Bronchial epithelial cell (primary cell): ENCODE measurements around the gene CEP20. TPM values are rescaled to one million over a fixed set of nuclear protein-coding genes. Genes with fewer than 3 reads are reported as not detected.
"Not testable (repeated sequence)": the region's sequence is repeated elsewhere in the genome, so short reads cannot be mapped to it uniquely, and the experiment has no call there.

Source experiments
- DNase-seq: peaks from one replicate; pipeline ENCODE4 v3.0.0-alpha.2; 2010; ENCODE audit warnings: low read depth
- FAIRE-seq: peaks from 2 replicates; lab custom pipeline; 2011; peaks lifted over from hg19 to GRCh38; lab: Jason Lieb, UNC
- H3K27me3 ChIP-seq: 2 replicates; pipeline ENCODE4 v1.5.1; 2011; ENCODE audit warnings: low read length; ENCODE audit not compliant: control insufficient read depth, insufficient read depth
- H3K36me3 ChIP-seq: 2 replicates; pipeline ENCODE4 v1.5.1; 2011; ENCODE audit warnings: low read length; ENCODE audit not compliant: control insufficient read depth, insufficient read depth
- H3K4me3 ChIP-seq: 2 replicates; pipeline ENCODE4 v1.5.1; 2011; ENCODE audit warnings: mild to moderate bottlenecking, low read depth, low read length, control low read depth
- total RNA-seq: library from RNA; depleted of rRNA; stranded (reverse); fragments of >200 nt; gene quantifications from 2 replicates; pipeline ENCODE4 v1.2.1, GENCODE V29; 2014
- TF ChIP-seq, protein P1 (sequence below): IDR thresholded peaks from 2 replicates; pipeline ENCODE4 v1.5.1; 2011; ENCODE audit warnings: mild to moderate bottlenecking, moderate library complexity, low read length, control low read depth, inconsistent platforms; ENCODE audit not compliant: insufficient read depth, severe bottlenecking

CEP20 gene, protein sequence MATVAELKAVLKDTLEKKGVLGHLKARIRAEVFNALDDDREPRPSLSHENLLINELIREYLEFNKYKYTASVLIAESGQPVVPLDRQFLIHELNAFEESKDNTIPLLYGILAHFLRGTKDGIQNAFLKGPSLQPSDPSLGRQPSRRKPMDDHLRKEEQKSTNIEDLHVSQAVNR
- 46.6 and 56.7 TPM in 2 replicates for total RNA-seq

DNA sequence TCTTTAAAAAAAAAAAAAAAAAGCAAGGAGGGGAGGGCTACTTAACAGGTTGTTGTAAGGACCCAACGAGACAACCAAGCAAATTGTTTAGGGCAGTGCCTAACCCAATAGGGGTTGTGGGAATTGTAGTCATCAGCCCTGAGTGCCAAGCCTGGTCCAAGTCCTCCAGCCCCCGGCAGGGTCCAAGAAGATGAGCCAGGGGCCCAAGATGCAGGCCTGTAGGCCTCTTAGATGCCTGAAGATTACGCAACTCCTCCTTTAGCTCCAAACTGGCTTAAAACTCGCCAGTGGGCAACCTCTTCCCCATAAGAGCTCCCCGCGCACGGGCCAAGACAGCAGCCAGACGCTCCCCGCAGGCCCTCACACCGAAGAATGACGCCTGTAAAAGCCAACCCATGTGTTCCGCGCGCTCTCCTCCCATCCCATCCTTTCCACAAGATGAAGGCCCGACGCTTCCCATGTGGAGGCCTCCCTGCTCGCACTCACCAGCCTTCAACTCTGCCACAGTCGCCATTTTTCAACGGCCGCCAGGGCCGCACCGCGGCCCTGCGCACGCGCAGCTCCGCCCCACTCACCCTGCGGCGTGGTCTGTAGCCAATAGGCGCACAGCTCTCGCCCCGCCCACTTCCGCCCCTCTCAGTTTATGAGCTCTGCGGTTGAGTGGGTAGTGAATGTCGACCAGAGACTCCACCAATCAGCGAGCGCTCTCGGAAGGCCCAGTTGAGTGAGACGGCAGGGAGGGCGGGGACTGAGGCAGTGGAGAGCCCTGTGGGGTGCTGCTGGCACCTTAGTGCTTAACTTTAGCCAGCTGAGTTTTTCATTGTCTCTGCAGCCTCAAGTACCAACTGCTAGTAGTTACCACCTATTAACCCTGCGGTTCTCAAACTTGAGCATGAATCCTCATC is at the start of gene CEP20:
Gene CEP20 (minus strand): TSS at position 532 of the 905 bp plus-strand sequence. CDS start 18 bp downstream, at position 514.
- TF ChIP-seq, protein P1, sequence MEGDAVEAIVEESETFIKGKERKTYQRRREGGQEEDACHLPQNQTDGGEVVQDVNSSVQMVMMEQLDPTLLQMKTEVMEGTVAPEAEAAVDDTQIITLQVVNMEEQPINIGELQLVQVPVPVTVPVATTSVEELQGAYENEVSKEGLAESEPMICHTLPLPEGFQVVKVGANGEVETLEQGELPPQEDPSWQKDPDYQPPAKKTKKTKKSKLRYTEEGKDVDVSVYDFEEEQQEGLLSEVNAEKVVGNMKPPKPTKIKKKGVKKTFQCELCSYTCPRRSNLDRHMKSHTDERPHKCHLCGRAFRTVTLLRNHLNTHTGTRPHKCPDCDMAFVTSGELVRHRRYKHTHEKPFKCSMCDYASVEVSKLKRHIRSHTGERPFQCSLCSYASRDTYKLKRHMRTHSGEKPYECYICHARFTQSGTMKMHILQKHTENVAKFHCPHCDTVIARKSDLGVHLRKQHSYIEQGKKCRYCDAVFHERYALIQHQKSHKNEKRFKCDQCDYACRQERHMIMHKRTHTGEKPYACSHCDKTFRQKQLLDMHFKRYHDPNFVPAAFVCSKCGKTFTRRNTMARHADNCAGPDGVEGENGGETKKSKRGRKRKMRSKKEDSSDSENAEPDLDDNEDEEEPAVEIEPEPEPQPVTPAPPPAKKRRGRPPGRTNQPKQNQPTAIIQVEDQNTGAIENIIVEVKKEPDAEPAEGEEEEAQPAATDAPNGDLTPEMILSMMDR, result peak; percentile 31

DNA sequence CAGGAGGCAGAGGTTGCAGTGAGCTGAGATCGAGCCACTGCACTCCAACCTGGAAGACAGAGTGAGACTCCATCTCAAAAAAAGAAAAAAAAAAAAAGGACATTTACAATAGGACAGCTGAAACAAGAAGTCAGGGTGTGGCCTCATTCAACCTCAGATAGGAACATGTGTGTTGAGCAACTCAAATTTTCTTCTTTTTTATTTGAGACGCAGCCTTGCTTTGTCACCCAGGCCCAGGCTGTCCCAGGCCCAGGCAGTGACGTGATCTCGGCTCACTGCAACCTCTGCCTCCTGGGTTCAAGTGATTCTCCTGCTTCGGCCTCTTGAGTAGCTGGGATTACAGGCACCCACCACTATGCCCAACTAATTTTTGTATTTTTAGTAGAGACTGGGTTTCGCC is 48.4 kb upstream of the CEP20 start:
- DNase-seq, FAIRE-seq: not testable (repeated sequence)

More for the DNA sequence above, at the start of gene CEP20:
- Histone ChIP-seq H3K36me3 (no peaks in the 10 kb centered on the region), H3K27me3 (no peaks in the 10 kb centered on the region), H3K4me3 (peak within 1 kb of the TSS; percentile 77)
- FAIRE-seq (peak; percentile 23), DNase-seq (peak; percentile 97)

DNA sequence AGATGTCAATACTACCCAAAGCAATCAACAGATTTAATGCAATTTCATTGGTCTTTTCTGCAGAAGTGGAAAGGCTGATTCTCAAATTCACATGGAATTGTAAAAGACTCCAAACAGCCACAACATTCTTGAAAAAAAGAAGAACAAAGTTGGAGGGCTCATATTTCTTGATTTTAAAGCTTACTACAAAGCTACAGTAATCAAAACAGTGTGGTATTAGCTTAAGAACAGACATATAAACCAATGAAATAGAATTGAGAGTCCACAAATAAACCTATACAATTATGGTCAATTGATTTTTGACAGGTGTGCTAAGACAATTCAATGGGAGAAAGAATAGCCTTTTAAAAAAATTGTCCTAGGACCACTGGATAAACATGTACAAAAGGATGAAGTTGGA is 46.6 kb upstream of the CEP20 start:
- H3K36me3 ChIP-seq, result no peaks in the 10 kb centered on the region
- no peak overlapping the region for H3K4me3 ChIP-seq
- DNase-seq (no peak), FAIRE-seq (no peak)
- no peaks in the 10 kb centered on the region for H3K27me3 ChIP-seq
- TF ChIP-seq, protein P1, result no peak

More for the DNA sequence above, 48.4 kb upstream of the CEP20 start:
- H3K36me3 ChIP-seq, H3K4me3 ChIP-seq, H3K27me3 ChIP-seq: not testable (repeated sequence)

DNA sequence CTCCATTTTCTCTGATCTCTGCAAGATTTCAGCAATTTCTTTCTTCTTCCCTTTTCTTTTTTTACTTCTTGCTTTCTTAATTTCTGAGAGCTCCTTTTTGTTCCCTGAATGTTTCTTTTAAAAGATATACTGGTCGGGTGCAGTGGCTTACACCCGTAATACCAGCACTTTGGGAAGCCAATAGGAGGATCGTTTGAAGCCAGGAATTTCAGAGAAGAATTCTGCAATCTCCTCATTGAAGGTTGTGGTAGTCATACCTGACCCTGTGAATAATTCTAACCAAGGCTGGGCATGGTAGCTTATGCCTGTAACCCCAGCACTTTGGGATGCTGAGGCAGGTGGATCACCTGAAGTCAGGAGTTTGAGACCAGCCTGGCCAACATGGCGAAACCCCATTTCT is 45.4 kb upstream of the CEP20 start:
- TF ChIP-seq, protein P1, result no peak
- DNase-seq, result no peak
- H3K4me3 ChIP-seq, result no peak overlapping the region
- no peaks in the 10 kb centered on the region for H3K36me3 ChIP-seq
- H3K27me3 ChIP-seq, result no peaks in the 10 kb centered on the region
- FAIRE-seq, result no peak

DNA sequence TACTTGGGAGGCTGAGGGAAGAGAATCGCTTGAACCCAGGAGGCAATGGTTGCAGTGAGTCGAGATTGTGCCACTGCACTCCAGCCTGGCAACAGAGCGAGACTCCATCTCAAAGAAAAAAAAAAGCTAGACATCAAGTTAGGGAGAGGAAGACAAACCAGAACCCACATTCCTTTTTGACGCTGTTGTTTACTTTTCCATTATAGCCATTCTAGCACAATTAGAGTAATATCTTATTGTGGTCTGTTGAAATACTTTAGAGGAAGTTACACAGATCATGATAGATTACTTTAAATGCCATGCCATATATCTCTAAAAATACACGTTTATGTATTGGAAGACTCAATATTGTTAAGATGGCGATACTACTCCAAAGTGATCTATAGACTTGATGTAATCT is 44.5 kb upstream of the CEP20 start:
- H3K4me3 ChIP-seq, result no peak overlapping the region
- H3K36me3 ChIP-seq, result no peaks in the 10 kb centered on the region
- no peak for FAIRE-seq
- H3K27me3 ChIP-seq, result no peaks in the 10 kb centered on the region
- no peak for DNase-seq
- TF ChIP-seq, protein P1, result no peak
